ENCODE results near the gene CENPT. TPM values are rescaled to one million over a fixed set of nuclear protein-coding genes. Genes with fewer than 3 reads are reported as not detected.
A peak's percentile ranks its signal among the peaks of the same experiment; 100 is the strongest.

The CENPT gene
- total and polyA plus RNA-seq, 8 donors, result 19.6 to 143 (median 31.4) TPM

- Histone ChIP-seq H3K27me3 (no peaks in the 10 kb centered on the region), H3K4me3 (no peak overlapping the region), H3K36me3 (no peaks in the 10 kb centered on the region), H3K4me1 (peaks cover 11 to 24% (median 12%) of the 10 kb centered on the region in 3 donors), H3K27ac (no peak overlapping the region), H3K9me3 (no peaks in the 10 kb centered on the region)
- no peak for FAIRE-seq
- intact Hi-C loops (cut with DNase I), result no loop called here
- ATAC-seq, result peak; percentile 44 to 81 (median 62)
- 49 to 50% methylated on average over 5 of the region's 5 CpGs for whole genome bisulfite sequencing, 2 donors
- DNase-seq, result no peak
- TF ChIP-seq, protein P1, sequence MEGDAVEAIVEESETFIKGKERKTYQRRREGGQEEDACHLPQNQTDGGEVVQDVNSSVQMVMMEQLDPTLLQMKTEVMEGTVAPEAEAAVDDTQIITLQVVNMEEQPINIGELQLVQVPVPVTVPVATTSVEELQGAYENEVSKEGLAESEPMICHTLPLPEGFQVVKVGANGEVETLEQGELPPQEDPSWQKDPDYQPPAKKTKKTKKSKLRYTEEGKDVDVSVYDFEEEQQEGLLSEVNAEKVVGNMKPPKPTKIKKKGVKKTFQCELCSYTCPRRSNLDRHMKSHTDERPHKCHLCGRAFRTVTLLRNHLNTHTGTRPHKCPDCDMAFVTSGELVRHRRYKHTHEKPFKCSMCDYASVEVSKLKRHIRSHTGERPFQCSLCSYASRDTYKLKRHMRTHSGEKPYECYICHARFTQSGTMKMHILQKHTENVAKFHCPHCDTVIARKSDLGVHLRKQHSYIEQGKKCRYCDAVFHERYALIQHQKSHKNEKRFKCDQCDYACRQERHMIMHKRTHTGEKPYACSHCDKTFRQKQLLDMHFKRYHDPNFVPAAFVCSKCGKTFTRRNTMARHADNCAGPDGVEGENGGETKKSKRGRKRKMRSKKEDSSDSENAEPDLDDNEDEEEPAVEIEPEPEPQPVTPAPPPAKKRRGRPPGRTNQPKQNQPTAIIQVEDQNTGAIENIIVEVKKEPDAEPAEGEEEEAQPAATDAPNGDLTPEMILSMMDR (IDR thresholded peaks at IDR 0.05), result no peak
Observed at GRCh38 chr16:67779256-67780014, 68.1 kb downstream of the CENPT start.

Other genes with a start within 250 kb of the CENPT start
- gene CARMIL2, start 202.5 kb downstream of the CENPT start, total RNA-seq, result 1 to 10 TPM in 5 of 6 donors, under 1 TPM in 1; 0.75 to 2.3 (median 1.3) TPM
- 1 to 10 TPM; 2.5 to 4.3 TPM for gene CARMIL2, start 202.5 kb downstream of the CENPT start, polyA plus RNA-seq
- 10 to 100 TPM in 2 of 6 donors, 1 to 10 TPM in 4; 6.6 to 10.8 (median 9.7) TPM for gene ACD, start 187.4 kb downstream of the CENPT start, total RNA-seq
- 10 to 100 TPM; 16.9 to 29.0 TPM for gene ACD, start 187.4 kb downstream of the CENPT start, polyA plus RNA-seq
- 10 to 100 TPM in 4 of 6 donors, 1 to 10 TPM in 2; 8.6 to 18.2 (median 15.7) TPM for gene PARD6A, start 186.7 kb downstream of the CENPT start, total RNA-seq
- gene PARD6A, start 186.7 kb downstream of the CENPT start, polyA plus RNA-seq, result 10 to 100 TPM; 11.6 to 14.3 TPM
- gene ENKD1, start 180.9 kb downstream of the CENPT start, total RNA-seq, result 10 to 100 TPM; 24.3 to 60.1 (median 44.2) TPM
- gene ENKD1, start 180.9 kb downstream of the CENPT start, polyA plus RNA-seq, result 100 to 1,000 TPM; 150 to 171 TPM
- gene C16orf86, start 180.9 kb downstream of the CENPT start, total RNA-seq, result 1 to 10 TPM; 1.4 to 4.1 (median 2.4) TPM
- gene C16orf86, start 180.9 kb downstream of the CENPT start, polyA plus RNA-seq, result 1 to 10 TPM; 5.7 to 7.6 TPM
- 10 to 100 TPM in 2 of 6 donors, 1 to 10 TPM in 4; 6.4 to 12.9 (median 8.8) TPM for gene GFOD2, start 128.4 kb downstream of the CENPT start, total RNA-seq
- 10 to 100 TPM; 10.0 to 17.2 TPM for gene GFOD2, start 128.4 kb downstream of the CENPT start, polyA plus RNA-seq
- 10 to 100 TPM in 4 of 6 donors, 1 to 10 TPM in 2; 8.7 to 15.4 (median 11.3) TPM for gene RANBP10, start 41.1 kb downstream of the CENPT start, total RNA-seq
- gene RANBP10, start 41.1 kb downstream of the CENPT start, polyA plus RNA-seq, result 10 to 100 TPM; 11.4 to 11.8 TPM
- 1 to 10 TPM in 2 of 6 donors, under 1 TPM in 4; 0.25 to 1.5 (median 0.96) TPM for gene TSNAXIP1, start 40.8 kb downstream of the CENPT start, total RNA-seq
- 10 to 100 TPM in 1 of 2 donors, 1 to 10 TPM in 1; 5.8 to 11.1 TPM for gene TSNAXIP1, start 40.8 kb downstream of the CENPT start, polyA plus RNA-seq
- gene THAP11, start 5.4 kb downstream of the CENPT start, total RNA-seq, result 10 to 100 TPM; 10.9 to 16.5 (median 14.3) TPM
- gene THAP11, start 5.4 kb downstream of the CENPT start, polyA plus RNA-seq, result 10 to 100 TPM in 1 of 2 donors, 1 to 10 TPM in 1; 5.1 to 13.7 TPM
- 10 to 100 TPM; 25.8 to 51.4 (median 36.5) TPM for gene NUTF2, start 760 bp downstream of the CENPT start, total RNA-seq
- 10 to 100 TPM; 63.0 to 69.1 TPM for gene NUTF2, start 760 bp downstream of the CENPT start, polyA plus RNA-seq
- gene EDC4, start 25.4 kb upstream of the CENPT start, total RNA-seq, result 10 to 100 TPM; 20.2 to 37.0 (median 23.4) TPM
- 10 to 100 TPM; 59.1 to 66.2 TPM for gene EDC4, start 25.4 kb upstream of the CENPT start, polyA plus RNA-seq
- under 1 TPM in 3 of 6 donors, not detected in 3; 0.34 to 0.67 (median 0.40) TPM for gene NRN1L, start 37.2 kb upstream of the CENPT start, total RNA-seq
- gene NRN1L, start 37.2 kb upstream of the CENPT start, polyA plus RNA-seq, result 1 to 10 TPM; 2.7 to 4.2 TPM
- 10 to 100 TPM; 13.9 to 17.7 (median 15.7) TPM for gene PSKH1, start 45.6 kb upstream of the CENPT start, total RNA-seq
- 10 to 100 TPM; 12.7 to 15.9 TPM for gene PSKH1, start 45.6 kb upstream of the CENPT start, polyA plus RNA-seq
- 1,000 to 10,000 TPM in 2 of 6 donors, 100 to 1,000 TPM in 4; 559 to 2,165 (median 815) TPM for gene CTRL, start 84.2 kb upstream of the CENPT start, total RNA-seq
- 100 to 1,000 TPM; 580 to 609 TPM for gene CTRL, start 84.2 kb upstream of the CENPT start, polyA plus RNA-seq
- 10 to 100 TPM; 40.0 to 62.2 (median 51.3) TPM for gene PSMB10, start 89.2 kb upstream of the CENPT start, total RNA-seq
- 100 to 1,000 TPM in 1 of 2 donors, 10 to 100 TPM in 1; 65.7 to 195 TPM for gene PSMB10, start 89.2 kb upstream of the CENPT start, polyA plus RNA-seq
- gene LCAT, start 96.4 kb upstream of the CENPT start, total RNA-seq, result 10 to 100 TPM in 2 of 6 donors, 1 to 10 TPM in 4; 2.8 to 12.4 (median 8.5) TPM
- 10 to 100 TPM; 54.3 to 65.5 TPM for gene LCAT, start 96.4 kb upstream of the CENPT start, polyA plus RNA-seq
- 10 to 100 TPM; 15.8 to 46.4 (median 27.9) TPM for gene SLC12A4, start 120.9 kb upstream of the CENPT start, total RNA-seq
- 10 to 100 TPM; 21.0 to 44.8 TPM for gene SLC12A4, start 120.9 kb upstream of the CENPT start, polyA plus RNA-seq
- gene DPEP3, start 132.8 kb upstream of the CENPT start, total RNA-seq, result under 1 TPM in 2 of 6 donors, not detected in 4; 0.09 to 0.12 TPM
- not detected for gene DPEP3, start 132.8 kb upstream of the CENPT start, polyA plus RNA-seq
- 1 to 10 TPM in 2 of 6 donors, under 1 TPM in 2, not detected in 2; 0.32 to 4.0 (median 0.92) TPM for gene DPEP2, start 151.8 kb upstream of the CENPT start, total RNA-seq
- 1 to 10 TPM; 1.0 to 1.1 TPM for gene DPEP2, start 151.8 kb upstream of the CENPT start, polyA plus RNA-seq
- not detected for gene DPEP2NB, start 168.2 kb upstream of the CENPT start, total RNA-seq
- gene DPEP2NB, start 168.2 kb upstream of the CENPT start, polyA plus RNA-seq, result not detected
- gene DDX28, start 175.5 kb upstream of the CENPT start, total RNA-seq, result 1 to 10 TPM; 2.1 to 5.1 (median 4.0) TPM
- gene DDX28, start 175.5 kb upstream of the CENPT start, polyA plus RNA-seq, result 1 to 10 TPM; 3.6 to 7.4 TPM
- gene DUS2, start 175.6 kb upstream of the CENPT start, total RNA-seq, result 1 to 10 TPM; 2.7 to 5.6 (median 3.6) TPM
- 1 to 10 TPM; 6.1 to 6.2 TPM for gene DUS2, start 175.6 kb upstream of the CENPT start, polyA plus RNA-seq
- gene NFATC3, start 237.7 kb upstream of the CENPT start, total RNA-seq, result 10 to 100 TPM in 5 of 6 donors, 1 to 10 TPM in 1; 9.5 to 19.3 (median 13.5) TPM
- gene NFATC3, start 237.7 kb upstream of the CENPT start, polyA plus RNA-seq, result 1 to 10 TPM; 3.8 to 4.5 TPM